ENCODE data around the gene C5orf46. TPM values are rescaled to one million over a fixed set of nuclear protein-coding genes. Genes with fewer than 3 reads are reported as not detected.

C5orf46 gene
- total and polyA plus RNA-seq, 9 of the 15 experiments (the other 6 are each of a cell fraction or from before 2014, with no cell fraction given), result not detected

DNA sequence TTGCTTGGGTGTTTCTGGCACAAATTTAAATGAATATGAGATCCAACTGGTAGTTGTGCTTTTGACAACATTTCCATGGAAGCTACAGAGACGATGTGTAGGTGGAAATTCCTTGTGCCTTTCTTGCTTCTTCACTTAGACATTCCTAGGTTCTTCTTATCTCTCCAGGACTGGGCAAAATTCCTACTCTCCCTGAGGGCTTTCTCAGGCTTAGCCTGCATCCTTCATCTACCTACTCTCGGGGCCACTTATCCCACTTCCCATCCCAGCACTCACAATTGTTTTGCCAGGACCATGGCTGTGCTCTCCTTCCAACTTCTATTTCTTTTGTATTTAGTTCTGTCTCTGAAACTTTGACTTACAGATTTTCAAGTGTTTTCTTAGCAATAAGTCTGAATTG, 57.1 kb downstream of the C5orf46 start:
- in situ Hi-C loops (cut with MboI) (no loop called here), intact Hi-C loops (cut with micrococcal nuclease) (no loop called here)
- Histone ChIP-seq H4K20me1 (replicated peaks; ENCODE audit: control insufficient read depth, insufficient read depth, low read length) (no peaks in the 10 kb centered on the region), H3K79me2 (ENCODE audit: control insufficient read depth, insufficient read depth, low read length) (no peaks in the 10 kb centered on the region), H3K9me3 (replicated peaks; ENCODE audit: control insufficient read depth, insufficient read depth, low read depth, low read length) (no peaks in the 10 kb centered on the region), H3K27me3 (ENCODE audit: control insufficient read depth in 2 of 2, insufficient read depth in 2 of 2, low read length in 2 of 2) (no peaks in the 10 kb centered on the region), H3K4me1 (replicated peaks in 1 of 2; ENCODE audit: control insufficient read depth in 2 of 2, insufficient read depth in 2 of 2, low read length in 2 of 2) (no peaks in the 10 kb centered on the region), H3K9ac (ENCODE audit: insufficient read depth in 1 of 2, low read depth in 2 of 2, low read length in 2 of 2) (no peak overlapping the region), H3K27ac (ENCODE audit: extremely low read depth, low read depth, low read length) (no peak overlapping the region), H2AFZ (ENCODE audit: low read depth, low read length) (no peak overlapping the region), H3K4me3 (no peak overlapping the region), H3K36me3 (ENCODE audit: control insufficient read depth, insufficient read depth, low read length) (no peaks in the 10 kb centered on the region), H3K4me2 (ENCODE audit: insufficient read depth, low read length) (no peak overlapping the region), H3K9me1 (ENCODE audit: control insufficient read depth, insufficient read depth, low read length) (no peaks in the 10 kb centered on the region)
- TF ChIP-seq SMARCC2 (IDR thresholded peaks at IDR 0.05; ENCODE audit: low read depth), result no peak
- TF ChIP-seq MIER1 (IDR thresholded peaks at IDR 0.05; ENCODE audit: low read depth), result no peak
- no peak for TF ChIP-seq NR2F6 (CRISPR knock-in tag; IDR thresholded peaks at IDR 0.05)
- TF ChIP-seq HDAC2 (IDR thresholded peaks at IDR 0.05), result no peak
- no peak for TF ChIP-seq LEF1 (IDR thresholded peaks at IDR 0.05)
- TF ChIP-seq, protein P1, sequence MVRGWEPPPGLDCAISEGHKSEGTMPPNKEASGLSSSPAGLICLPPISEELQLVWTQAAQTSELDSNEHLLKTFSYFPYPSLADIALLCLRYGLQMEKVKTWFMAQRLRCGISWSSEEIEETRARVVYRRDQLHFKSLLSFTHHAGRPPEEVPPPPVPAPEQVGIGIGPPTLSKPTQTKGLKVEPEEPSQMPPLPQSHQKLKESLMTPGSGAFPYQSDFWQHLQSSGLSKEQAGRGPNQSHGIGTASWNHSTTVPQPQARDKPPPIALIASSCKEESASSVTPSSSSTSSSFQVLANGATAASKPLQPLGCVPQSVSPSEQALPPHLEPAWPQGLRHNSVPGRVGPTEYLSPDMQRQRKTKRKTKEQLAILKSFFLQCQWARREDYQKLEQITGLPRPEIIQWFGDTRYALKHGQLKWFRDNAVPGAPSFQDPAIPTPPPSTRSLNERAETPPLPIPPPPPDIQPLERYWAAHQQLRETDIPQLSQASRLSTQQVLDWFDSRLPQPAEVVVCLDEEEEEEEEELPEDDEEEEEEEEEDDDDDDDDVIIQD (CRISPR knock-in tag; IDR thresholded peaks at IDR 0.05), result no peak
- no peak for TF ChIP-seq SETDB1 (IDR thresholded peaks at IDR 0.05; ENCODE audit: low read length)
- TF ChIP-seq, protein P2, sequence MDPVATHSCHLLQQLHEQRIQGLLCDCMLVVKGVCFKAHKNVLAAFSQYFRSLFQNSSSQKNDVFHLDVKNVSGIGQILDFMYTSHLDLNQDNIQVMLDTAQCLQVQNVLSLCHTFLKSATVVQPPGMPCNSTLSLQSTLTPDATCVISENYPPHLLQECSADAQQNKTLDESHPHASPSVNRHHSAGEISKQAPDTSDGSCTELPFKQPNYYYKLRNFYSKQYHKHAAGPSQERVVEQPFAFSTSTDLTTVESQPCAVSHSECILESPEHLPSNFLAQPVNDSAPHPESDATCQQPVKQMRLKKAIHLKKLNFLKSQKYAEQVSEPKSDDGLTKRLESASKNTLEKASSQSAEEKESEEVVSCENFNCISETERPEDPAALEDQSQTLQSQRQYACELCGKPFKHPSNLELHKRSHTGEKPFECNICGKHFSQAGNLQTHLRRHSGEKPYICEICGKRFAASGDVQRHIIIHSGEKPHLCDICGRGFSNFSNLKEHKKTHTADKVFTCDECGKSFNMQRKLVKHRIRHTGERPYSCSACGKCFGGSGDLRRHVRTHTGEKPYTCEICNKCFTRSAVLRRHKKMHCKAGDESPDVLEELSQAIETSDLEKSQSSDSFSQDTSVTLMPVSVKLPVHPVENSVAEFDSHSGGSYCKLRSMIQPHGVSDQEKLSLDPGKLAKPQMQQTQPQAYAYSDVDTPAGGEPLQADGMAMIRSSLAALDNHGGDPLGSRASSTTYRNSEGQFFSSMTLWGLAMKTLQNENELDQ (CRISPR knock-in tag; IDR thresholded peaks at IDR 0.05; ENCODE audit: borderline replicate concordance), result no peak
- no peak for TF ChIP-seq ZNF589 (CRISPR knock-in tag; IDR thresholded peaks at IDR 0.05; ENCODE audit: low read depth)
- TF ChIP-seq, protein P3, sequence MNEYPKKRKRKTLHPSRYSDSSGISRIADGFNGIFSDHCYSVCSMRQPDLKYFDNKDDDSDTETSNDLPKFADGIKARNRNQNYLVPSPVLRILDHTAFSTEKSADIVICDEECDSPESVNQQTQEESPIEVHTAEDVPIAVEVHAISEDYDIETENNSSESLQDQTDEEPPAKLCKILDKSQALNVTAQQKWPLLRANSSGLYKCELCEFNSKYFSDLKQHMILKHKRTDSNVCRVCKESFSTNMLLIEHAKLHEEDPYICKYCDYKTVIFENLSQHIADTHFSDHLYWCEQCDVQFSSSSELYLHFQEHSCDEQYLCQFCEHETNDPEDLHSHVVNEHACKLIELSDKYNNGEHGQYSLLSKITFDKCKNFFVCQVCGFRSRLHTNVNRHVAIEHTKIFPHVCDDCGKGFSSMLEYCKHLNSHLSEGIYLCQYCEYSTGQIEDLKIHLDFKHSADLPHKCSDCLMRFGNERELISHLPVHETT (CRISPR knock-in tag; conservative IDR thresholded peaks at IDR 0.05 in 1 of 2, IDR thresholded peaks at IDR 0.05 in 1 of 2), result no peak
- no peak for TF ChIP-seq SRSF7 (optimal IDR thresholded peaks at IDR 0.05; ENCODE audit: low read depth, low read length)
- TF ChIP-seq ARHGAP35 (IDR thresholded peaks at IDR 0.05; ENCODE audit: partially characterized antibody), result no peak
- TF ChIP-seq FOXP1 (CRISPR knock-in tag; IDR thresholded peaks at IDR 0.05), result no peak
- no peak for TF ChIP-seq ZNF507 (tag; conservative IDR thresholded peaks at IDR 0.05)
- no TSS peak for BruUV-seq (replicated peaks)
- 0% methylated on average over 2 of the region's 2 CpGs for WGBS (ENCODE audit: insufficient coverage, low coverage, missing lambda C conversion rate)
- ATAC-seq (no peak), FAIRE-seq (no peak), DNase-seq (ENCODE audit: extremely low read depth in 1 of 4, low spot score in 3 of 4) (no peak)
- ChIA-PET POLR2A (interaction anchor here (0.7 to 0.8 kb wide), 2 partner anchors 15 to 19 kb away, joined by 3 read pairs; no protein-coding TSS in a partner anchor), CTCF (ENCODE audit: low intra/inter-chr PET ratio) (no interaction called here)
